ENCODE results near the gene ZNF653.

ZNF653 gene

GRCh38 chr19:11505504-11506100 is at the start of gene ZNF653:
ZNF653 (minus strand) TSS chr19:11505839; CDS start chr19:11505786, 53 bp downstream.
- TF ChIP-seq CTCF (IDR thresholded peaks at IDR 0.05; ENCODE audit: insufficient read depth, low read depth, low read length, missing control alignments): no peak
- DNase-seq (ENCODE audit: low read depth): peak; percentile 93
- H3K4me3 ChIP-seq (ENCODE audit: low read length): peak within 1 kb of the TSS; percentile 60

GRCh38 chr19:11555246-11555645 is 49.6 kb upstream of the ZNF653 start:
- no peak for DNase-seq (ENCODE audit: low read depth)
- TF ChIP-seq CTCF (IDR thresholded peaks at IDR 0.05; ENCODE audit: insufficient read depth, low read depth, low read length, missing control alignments): no peak
- H3K4me3 ChIP-seq (ENCODE audit: low read length): no peak overlapping the region

- H3K4me3 ChIP-seq (ENCODE audit: low read length): no peak overlapping the region
- DNase-seq (ENCODE audit: low read depth): no peak
- TF ChIP-seq CTCF (IDR thresholded peaks at IDR 0.05; ENCODE audit: insufficient read depth, low read depth, low read length, missing control alignments): no peak
These were observed 48.5 kb upstream of the ZNF653 start for GRCh38 chr19:11554160-11554559.

- no peak overlapping the region for H3K4me3 ChIP-seq (ENCODE audit: low read length)
- TF ChIP-seq CTCF (IDR thresholded peaks at IDR 0.05; ENCODE audit: insufficient read depth, low read depth, low read length, missing control alignments): no peak
- DNase-seq (ENCODE audit: low read depth): no peak
These were observed 47.2 kb upstream of the ZNF653 start for GRCh38 chr19:11552666-11553372.

GRCh38 chr19:11551603-11552235 is 46.1 kb upstream of the ZNF653 start:
- TF ChIP-seq CTCF (IDR thresholded peaks at IDR 0.05; ENCODE audit: insufficient read depth, low read depth, low read length, missing control alignments): no peak
- no peak overlapping the region for H3K4me3 ChIP-seq (ENCODE audit: low read length)
- DNase-seq (ENCODE audit: low read depth): no peak

- no peak overlapping the region for H3K4me3 ChIP-seq (ENCODE audit: low read length)
- TF ChIP-seq CTCF (IDR thresholded peaks at IDR 0.05; ENCODE audit: insufficient read depth, low read depth, low read length, missing control alignments): no peak
- DNase-seq (ENCODE audit: low read depth): no peak
These were observed 44.6 kb upstream of the ZNF653 start for GRCh38 chr19:11550265-11550664.
